ENCODE data around the gene C5. TPM values are rescaled to one million over a fixed set of nuclear protein-coding genes. Genes with fewer than 3 reads are reported as not detected.

Gene C5
- total RNA-seq, 4 donors from 2014 or later: 3.6 to 6.6 (median 4.6) TPM

DNA sequence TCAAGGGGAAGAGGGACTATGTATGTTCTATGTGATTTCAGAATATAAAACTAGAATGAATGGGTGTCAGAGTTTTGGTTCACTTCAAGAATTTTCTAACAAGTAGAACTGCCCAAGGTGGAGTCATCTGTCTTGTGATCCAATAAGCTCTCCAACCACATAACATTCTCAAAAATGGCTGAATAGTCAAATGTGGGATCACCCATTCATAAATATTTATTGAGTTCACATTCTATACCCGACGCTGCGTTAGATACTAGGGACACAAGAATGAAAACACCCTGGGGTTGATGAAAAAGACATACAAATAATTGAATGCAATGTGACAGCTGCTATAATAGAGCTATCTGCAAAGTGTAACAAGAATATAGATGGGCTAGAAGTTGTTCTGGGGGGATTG, 88.1 kb downstream of the C5 start:
- no peak overlapping the region for H3K27ac ChIP-seq (replicated peaks in 1 of 4)
- no peak overlapping the region for H3K4me3 ChIP-seq
- no peaks in the 10 kb centered on the region for H3K9me3 ChIP-seq
- DNase-seq (ENCODE audit: extremely low spot score): no peak
- no peaks in the 10 kb centered on the region for H3K27me3 ChIP-seq
- peaks cover 0 to 19% (median 0%) of the 10 kb centered on the region in 4 donors for H3K36me3 ChIP-seq
- intact Hi-C loops (cut with DNase I): no loop called here
- no peak for TF ChIP-seq POLR2AphosphoS5 (IDR thresholded peaks at IDR 0.05)
- TF ChIP-seq POLR2A (IDR thresholded peaks at IDR 0.05; ENCODE audit: low read depth): no peak
- TF ChIP-seq, protein P1, sequence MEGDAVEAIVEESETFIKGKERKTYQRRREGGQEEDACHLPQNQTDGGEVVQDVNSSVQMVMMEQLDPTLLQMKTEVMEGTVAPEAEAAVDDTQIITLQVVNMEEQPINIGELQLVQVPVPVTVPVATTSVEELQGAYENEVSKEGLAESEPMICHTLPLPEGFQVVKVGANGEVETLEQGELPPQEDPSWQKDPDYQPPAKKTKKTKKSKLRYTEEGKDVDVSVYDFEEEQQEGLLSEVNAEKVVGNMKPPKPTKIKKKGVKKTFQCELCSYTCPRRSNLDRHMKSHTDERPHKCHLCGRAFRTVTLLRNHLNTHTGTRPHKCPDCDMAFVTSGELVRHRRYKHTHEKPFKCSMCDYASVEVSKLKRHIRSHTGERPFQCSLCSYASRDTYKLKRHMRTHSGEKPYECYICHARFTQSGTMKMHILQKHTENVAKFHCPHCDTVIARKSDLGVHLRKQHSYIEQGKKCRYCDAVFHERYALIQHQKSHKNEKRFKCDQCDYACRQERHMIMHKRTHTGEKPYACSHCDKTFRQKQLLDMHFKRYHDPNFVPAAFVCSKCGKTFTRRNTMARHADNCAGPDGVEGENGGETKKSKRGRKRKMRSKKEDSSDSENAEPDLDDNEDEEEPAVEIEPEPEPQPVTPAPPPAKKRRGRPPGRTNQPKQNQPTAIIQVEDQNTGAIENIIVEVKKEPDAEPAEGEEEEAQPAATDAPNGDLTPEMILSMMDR (IDR thresholded peaks at IDR 0.05): no peak
- no peak for TF ChIP-seq EP300 (IDR thresholded peaks at IDR 0.05)
- H3K4me1 ChIP-seq: peaks cover 0 to 21% (median 20%) of the 10 kb centered on the region in 4 donors
- 93% methylated on average over 3 of the region's 3 CpGs for WGBS

DNA sequence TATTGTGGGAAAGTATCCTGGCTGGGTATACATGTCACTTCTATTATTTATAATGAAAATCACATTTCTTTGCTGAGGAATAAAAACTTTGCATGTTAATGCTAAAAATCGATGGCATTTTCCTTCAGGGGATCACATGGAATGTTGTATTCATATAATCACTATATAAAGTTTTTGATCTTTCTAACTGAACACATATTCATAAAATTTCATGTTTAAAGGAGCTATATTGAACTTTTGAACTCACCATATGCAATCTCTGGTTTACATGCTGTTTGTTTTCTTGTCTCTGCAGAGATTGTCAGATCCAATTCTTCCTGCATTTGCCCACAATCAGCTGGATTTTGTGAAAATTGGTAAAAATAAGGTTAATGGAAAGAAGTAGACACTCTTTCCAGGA, 90.1 kb downstream of the C5 start:
- Histone ChIP-seq H3K4me1 (peaks cover 0 to 2% (median 1%) of the 10 kb centered on the region in 4 donors), H3K36me3 (peaks cover 0 to 19% (median 0%) of the 10 kb centered on the region in 4 donors), H3K27me3 (no peaks in the 10 kb centered on the region), H3K4me3 (no peak overlapping the region), H3K9me3 (no peaks in the 10 kb centered on the region), H3K27ac (replicated peaks in 1 of 4) (no peak overlapping the region)
- WGBS: 79% methylated on average over 1 of the region's 1 CpG
- TF ChIP-seq POLR2A (IDR thresholded peaks at IDR 0.05; ENCODE audit: low read depth) (no peak), EP300 (IDR thresholded peaks at IDR 0.05) (no peak), POLR2AphosphoS5 (IDR thresholded peaks at IDR 0.05) (no peak)
- TF ChIP-seq, protein P1 (IDR thresholded peaks at IDR 0.05): no peak
- intact Hi-C loops (cut with DNase I): no loop called here
- no peak for DNase-seq (ENCODE audit: extremely low spot score)

DNA sequence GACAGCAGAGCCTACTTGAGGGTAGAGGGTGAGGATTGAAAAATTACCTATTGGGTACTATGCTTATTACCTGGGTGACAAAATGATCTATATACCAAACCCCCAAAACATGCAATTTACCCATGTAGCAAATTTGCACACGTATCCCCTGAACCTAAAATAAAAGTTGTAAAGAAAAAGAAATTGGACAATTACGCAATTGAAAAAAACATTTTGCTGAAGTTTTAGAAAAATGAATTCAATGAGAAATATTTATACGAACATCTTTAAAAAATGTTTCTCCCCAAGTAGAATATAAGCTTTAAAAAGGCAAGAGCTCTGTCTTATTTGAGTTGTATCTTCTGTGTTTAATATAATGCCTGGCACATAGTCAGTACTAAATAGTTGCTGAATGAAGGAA, 93.2 kb downstream of the C5 start:
- 94% methylated on average over 3 of the region's 3 CpGs for WGBS

DNA sequence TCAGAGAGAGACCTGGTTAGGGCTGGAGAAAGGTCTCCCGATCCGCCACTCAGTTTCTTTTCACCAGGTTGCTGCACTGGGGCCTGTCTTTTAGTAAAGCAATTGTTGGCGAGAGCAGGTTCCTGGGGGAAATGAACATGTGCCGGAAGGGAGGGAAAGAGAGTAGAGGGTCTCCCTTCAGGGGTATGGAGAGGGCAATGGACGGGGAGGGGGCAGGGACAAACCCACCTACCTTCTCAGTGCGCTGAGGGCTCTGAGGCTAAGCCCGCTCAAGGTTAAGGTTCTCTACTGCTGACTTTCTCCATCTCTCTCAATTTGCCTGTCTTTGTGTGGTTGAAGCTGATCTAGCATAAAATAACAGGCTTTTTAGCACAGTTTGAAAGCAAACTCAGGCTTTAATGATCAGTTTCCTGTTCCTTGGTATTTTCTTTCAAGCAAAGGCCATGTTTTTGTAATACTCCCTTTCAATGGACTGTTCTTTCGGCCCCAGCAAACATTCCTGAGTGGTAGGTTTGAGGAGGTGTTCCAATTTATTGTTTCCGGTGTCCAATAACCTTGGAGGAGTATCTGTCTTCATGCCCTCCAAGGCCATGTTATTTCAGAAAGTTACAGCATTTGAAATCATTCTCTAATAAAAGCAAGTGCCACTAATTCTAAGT, 98.0 kb downstream of the C5 start:
- no peak for DNase-seq (ENCODE audit: extremely low spot score)
- intact Hi-C loops (cut with DNase I): no loop called here
- Histone ChIP-seq H3K9me3 (no peaks in the 10 kb centered on the region), H3K4me1 (peaks cover 0 to 19% (median 11%) of the 10 kb centered on the region in 4 donors), H3K4me3 (no peak overlapping the region), H3K27ac (replicated peaks in 1 of 4) (peak overlapping the region in 1 of 4 donors; percentile 71), H3K27me3 (no peaks in the 10 kb centered on the region), H3K36me3 (peaks cover 0 to 4% (median 0%) of the 10 kb centered on the region in 4 donors)
- TF ChIP-seq POLR2AphosphoS5 (IDR thresholded peaks at IDR 0.05): no peak
- 92% methylated on average over 9 of the region's 9 CpGs for WGBS

More for the DNA sequence above, 93.2 kb downstream of the C5 start:
- Histone ChIP-seq H3K27ac (replicated peaks in 1 of 4) (no peak overlapping the region), H3K36me3 (peaks cover 0 to 8% (median 0%) of the 10 kb centered on the region in 4 donors), H3K4me3 (no peak overlapping the region), H3K27me3 (no peaks in the 10 kb centered on the region), H3K4me1 (no peaks in the 10 kb centered on the region), H3K9me3 (no peaks in the 10 kb centered on the region)
- no peak for TF ChIP-seq POLR2AphosphoS5 (IDR thresholded peaks at IDR 0.05)
- no peak for TF ChIP-seq POLR2A (IDR thresholded peaks at IDR 0.05; ENCODE audit: low read depth)
- TF ChIP-seq, protein P1 (IDR thresholded peaks at IDR 0.05): no peak
- TF ChIP-seq EP300 (IDR thresholded peaks at IDR 0.05): no peak
- DNase-seq (ENCODE audit: extremely low spot score): no peak
- intact Hi-C loops (cut with DNase I): no loop called here

DNA sequence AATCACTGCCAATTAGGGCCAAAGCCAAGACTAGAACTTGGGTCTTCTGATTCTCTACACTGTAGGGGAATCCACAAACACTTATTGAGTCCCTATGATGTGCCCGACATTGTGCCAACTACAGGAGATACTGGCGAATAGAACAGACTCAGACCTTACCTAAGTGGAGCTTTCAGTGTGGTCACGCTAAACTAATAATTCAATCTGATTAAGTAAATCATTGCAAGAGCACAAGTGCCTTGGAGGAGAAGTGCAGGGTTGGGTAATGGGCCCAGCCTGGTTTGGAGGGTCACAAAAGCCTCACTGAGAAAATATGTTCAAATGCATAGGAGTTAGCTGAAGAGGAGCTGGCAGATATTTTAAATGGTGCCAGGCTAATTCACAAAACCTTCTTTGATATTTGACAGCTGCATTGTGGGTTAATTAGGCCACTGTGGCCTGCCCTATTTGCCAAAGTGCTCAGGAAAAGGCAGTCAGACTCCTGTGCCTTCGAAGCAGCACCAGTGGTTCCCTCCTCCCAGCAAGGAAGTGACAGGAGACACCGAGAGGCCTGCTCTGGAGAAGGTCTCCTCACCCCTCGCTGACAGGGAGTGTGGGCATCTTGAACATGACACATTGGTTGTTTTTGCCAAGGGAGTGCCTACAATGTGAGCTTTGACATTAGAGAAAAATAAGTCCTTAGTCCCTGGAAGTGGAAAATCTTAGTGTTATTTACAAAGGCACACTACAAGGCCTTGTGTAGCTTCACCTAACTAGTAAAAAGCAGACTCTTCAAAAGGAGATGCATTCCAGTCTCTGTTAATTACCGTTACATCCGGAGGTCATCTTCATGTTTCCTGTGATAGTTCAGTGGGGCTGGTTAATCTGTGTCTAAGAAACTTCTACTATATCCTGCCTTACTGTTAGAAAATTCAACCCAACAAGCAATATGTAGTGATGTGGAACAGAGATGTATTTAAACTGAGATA, 99.4 kb downstream of the C5 start:
- 68% methylated on average over 5 of the region's 8 CpGs for WGBS
- Histone ChIP-seq H3K27ac (replicated peaks in 1 of 4) (peak overlapping the region; percentile 45 to 71 (median 59)), H3K4me1 (peaks cover 0 to 19% (median 11%) of the 10 kb centered on the region in 4 donors)

More for the DNA sequence above, 99.4 kb downstream of the C5 start:
- Histone ChIP-seq H3K9me3 (no peaks in the 10 kb centered on the region), H3K36me3 (peaks cover 0 to 4% (median 0%) of the 10 kb centered on the region in 4 donors), H3K27me3 (no peaks in the 10 kb centered on the region), H3K4me3 (no peak overlapping the region)
- peak; percentile 23 to 35 for TF ChIP-seq POLR2AphosphoS5 (IDR thresholded peaks at IDR 0.05)
- TF ChIP-seq, protein P1 (IDR thresholded peaks at IDR 0.05): no peak
- no peak for DNase-seq (ENCODE audit: extremely low spot score)
- intact Hi-C loops (cut with DNase I): no loop called here
